22Rv1 (cell line): ENCODE data around the gene CLASP2.
A peak's percentile ranks its signal among the peaks of the same experiment; 100 is the strongest.
"Not testable (repeated sequence)": the region's sequence is repeated elsewhere in the genome, so short reads cannot be mapped to it uniquely, and the experiment has no call there.

Experiments used
- H3K27ac ChIP-seq: fragments of 450-650 bp; 2 replicates; pipeline ENCODE4 v1.5.1; 2017
- CTCF ChIP-seq: fragments of 450-650 bp; IDR thresholded peaks from 2 replicates; pipeline ENCODE4 v1.5.1; 2017; ENCODE audit warnings: mild to moderate bottlenecking
- ZFX ChIP-seq: fragments of 450-650 bp; IDR thresholded peaks from 2 replicates; pipeline ENCODE4 v1.6.1; 2017; ENCODE audit warnings: antibody characterized with exemption, borderline replicate concordance

CLASP2 gene

GRCh38 chr3:33717866-33718594 is at the start of gene CLASP2:
TSS of gene CLASP2 (minus strand) at chr3:33718254. CDS start at chr3:33718002, 252 bp downstream.
- H3K27ac ChIP-seq: peak within 1 kb of the TSS; percentile 83
- TF ChIP-seq CTCF: no peak
- TF ChIP-seq ZFX: no peak

- no peak for TF ChIP-seq CTCF
- TF ChIP-seq ZFX: no peak
- no peak overlapping the region for H3K27ac ChIP-seq
Observed at GRCh38 chr3:33758864-33759263, 40.8 kb upstream of the CLASP2 start.

- H3K27ac ChIP-seq: no peak overlapping the region
- TF ChIP-seq CTCF (no peak), ZFX (no peak)
Observed at GRCh38 chr3:33758281-33758680, 40.2 kb upstream of the CLASP2 start.

GRCh38 chr3:33754391-33754790 is 36.3 kb upstream of the CLASP2 start:
- not testable (repeated sequence) for H3K27ac ChIP-seq

GRCh38 chr3:33751336-33751735 is 33.3 kb upstream of the CLASP2 start:
- no peak overlapping the region for H3K27ac ChIP-seq
- TF ChIP-seq CTCF (no peak), ZFX (no peak)

GRCh38 chr3:33750211-33750548 is 32.1 kb upstream of the CLASP2 start:
- TF ChIP-seq ZFX (no peak), CTCF (no peak)
- H3K27ac ChIP-seq: no peak overlapping the region

- TF ChIP-seq CTCF: no peak
- TF ChIP-seq ZFX: no peak
- H3K27ac ChIP-seq: no peak overlapping the region
Observed at GRCh38 chr3:33749546-33750210, 31.6 kb upstream of the CLASP2 start.
